Measurements from ENCODE around the gene MFAP3L. TPM values are rescaled to one million over a fixed set of nuclear protein-coding genes. Genes with fewer than 3 reads are reported as not detected.

Gene MFAP3L
- total and polyA plus RNA-seq, 11 donors, result 0.76 to 5.9 (median 3.2) TPM

GRCh38 chr4:169963998-169964397 lies 62.2 kb downstream of the MFAP3L start:
- 9 to 22% (median 16%) methylated on average over 1 of the region's 1 CpG for WGBS, 4 donors
- intact Hi-C loops (cut with DNase I), result no loop called here
- H3K4me1 ChIP-seq, result peaks cover 0 to 10% (median 0%) of the 10 kb centered on the region in 12 donors
- peaks cover 0 to 9% (median 0%) of the 10 kb centered on the region in 12 donors for H3K9me3 ChIP-seq
- no peak for TF ChIP-seq CTCF (IDR thresholded peaks at IDR 0.05)
- no peak for TF ChIP-seq POLR2A (IDR thresholded peaks at IDR 0.05)
- no peaks in the 10 kb centered on the region for H3K36me3 ChIP-seq
- H3K27me3 ChIP-seq, result no peaks in the 10 kb centered on the region
- DNase-seq (no peak), ATAC-seq (peak in 1 of 4 donors; percentile 20)
- H3K4me3 ChIP-seq, result no peak overlapping the region
- H3K27ac ChIP-seq, result peak overlapping the region in 1 of 12 donors; percentile 37

GRCh38 chr4:169959254-169959653 lies 66.9 kb downstream of the MFAP3L start:
- Histone ChIP-seq H3K36me3 (no peaks in the 10 kb centered on the region), H3K27me3 (peaks cover 0 to 4% (median 0%) of the 10 kb centered on the region in 9 donors), H3K27ac (no peak overlapping the region), H3K4me3 (no peak overlapping the region), H3K9me3 (peaks cover 0 to 3% (median 0%) of the 10 kb centered on the region in 12 donors), H3K4me1 (peaks cover 0 to 10% (median 0%) of the 10 kb centered on the region in 12 donors)
- DNase-seq (no peak), ATAC-seq (no peak)
- WGBS, 4 donors, result 69 to 84% (median 79%) methylated on average over 3 of the region's 3 CpGs
- intact Hi-C loops (cut with DNase I), result no loop called here
- no peak for TF ChIP-seq POLR2A (IDR thresholded peaks at IDR 0.05)
- no peak for TF ChIP-seq CTCF (IDR thresholded peaks at IDR 0.05)

- H3K27ac ChIP-seq, result no peak overlapping the region
- peaks cover 0 to 4% (median 0%) of the 10 kb centered on the region in 12 donors for H3K4me1 ChIP-seq
- DNase-seq (no peak), ATAC-seq (no peak)
- TF ChIP-seq CTCF (IDR thresholded peaks at IDR 0.05), result no peak
- no peaks in the 10 kb centered on the region for H3K36me3 ChIP-seq
- no peak overlapping the region for H3K4me3 ChIP-seq
- intact Hi-C loops (cut with DNase I), result no loop called here
- 87 to 90% (median 88%) methylated on average over 7 of the region's 7 CpGs for WGBS, 4 donors
- H3K27me3 ChIP-seq, result peaks cover 0 to 4% (median 0%) of the 10 kb centered on the region in 9 donors
- H3K9me3 ChIP-seq, result peaks cover 0 to 3% (median 0%) of the 10 kb centered on the region in 12 donors
These were observed 67.6 kb downstream of the MFAP3L start for GRCh38 chr4:169958629-169959028.

GRCh38 chr4:169957785-169958184 lies 68.4 kb downstream of the MFAP3L start:
- H3K27me3 ChIP-seq, result peaks cover 0 to 4% (median 0%) of the 10 kb centered on the region in 9 donors
- TF ChIP-seq POLR2A (IDR thresholded peaks at IDR 0.05) (no peak), CTCF (IDR thresholded peaks at IDR 0.05) (no peak)
- H3K27ac ChIP-seq, result no peak overlapping the region
- H3K9me3 ChIP-seq, result peaks cover 0 to 3% (median 0%) of the 10 kb centered on the region in 12 donors
- 68 to 80% (median 77%) methylated on average over 3 of the region's 3 CpGs for WGBS, 4 donors
- no peaks in the 10 kb centered on the region for H3K4me1 ChIP-seq
- intact Hi-C loops (cut with DNase I), result no loop called here
- no peaks in the 10 kb centered on the region for H3K36me3 ChIP-seq
- no peak for DNase-seq
- H3K4me3 ChIP-seq, result no peak overlapping the region
- ATAC-seq, result no peak
